Stomach (tissue), 4 donors: ENCODE results near the gene ACYP2.

ENCODE experiments used
- CTCF ChIP-seq, 7 experiments: fragments of 450-650 bp in 4 of 7; fragments of 200-600 bp in 3 of 7; sonication (generic) in 3 of 7; IDR thresholded peaks; one replicate each; pipeline ENCODE4 v1.5.1; 2016 to 2019; ENCODE audit warnings: antibody characterized with exemption in 7 of 7, control low read depth in 2 of 7, mild to moderate bottlenecking in 1 of 7
- POLR2A ChIP-seq, 4 donors: fragments of 450-650 bp; IDR thresholded peaks; one replicate each; pipeline ENCODE4 v1.6.1; 2016; ENCODE audit warnings: antibody characterized with exemption in 4 of 4, control low read depth in 2 of 4, mild to moderate bottlenecking in 1 of 4, moderate library complexity in 1 of 4

- TF ChIP-seq POLR2A (IDR thresholded peaks at IDR 0.05) (no peak), CTCF (IDR thresholded peaks at IDR 0.05) (no peak)
Observed at GRCh38 chr2:54341656-54342055, 226.2 kb downstream of the ACYP2 start.
